Anterior cingulate cortex (tissue), 58 donors: Measurements from ENCODE around the gene GOT2.
"Not testable (repeated sequence)": the region's sequence is repeated elsewhere in the genome, so short reads cannot be mapped to it uniquely, and the experiment has no call there.

Experiments
- DNase-seq, 58 donors: peaks; one replicate each; lab custom pipeline; 2025; lab: John Stamatoyannopoulos, UW

The GOT2 gene

GRCh38 chr16:58727028-58727781, 6.9 kb downstream of the GOT2 start:
- DNase-seq = no peak

- DNase-seq = no peak
Observed at GRCh38 chr16:58723109-58723508, 11.0 kb downstream of the GOT2 start.

GRCh38 chr16:58717994-58718393, 16.1 kb downstream of the GOT2 start:
- DNase-seq = no peak

- no peak for DNase-seq
Observed at GRCh38 chr16:58716468-58716867, 17.6 kb downstream of the GOT2 start.

DNA sequence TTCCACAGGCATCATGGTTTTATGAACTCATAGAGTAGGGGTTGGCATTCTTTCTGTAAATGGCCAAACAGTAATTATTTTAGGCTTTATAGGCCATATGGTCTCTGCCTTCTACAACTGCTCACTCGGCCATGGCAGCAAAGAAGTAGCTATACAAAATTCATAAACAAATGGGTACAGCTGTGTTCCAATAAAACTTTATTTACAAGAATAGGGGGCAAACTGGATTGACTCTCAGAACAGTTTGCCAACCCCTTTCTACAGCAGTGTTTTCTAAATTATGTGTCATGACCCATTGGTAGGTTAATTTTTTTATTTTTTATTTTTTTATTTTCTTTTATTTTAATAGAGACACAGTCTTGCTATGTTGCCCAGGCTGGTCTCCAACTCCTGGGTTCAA, 20.4 kb downstream of the GOT2 start:
- no peak for DNase-seq

- no peak for DNase-seq
Observed at GRCh38 chr16:58709333-58709732, 24.8 kb downstream of the GOT2 start.

DNA sequence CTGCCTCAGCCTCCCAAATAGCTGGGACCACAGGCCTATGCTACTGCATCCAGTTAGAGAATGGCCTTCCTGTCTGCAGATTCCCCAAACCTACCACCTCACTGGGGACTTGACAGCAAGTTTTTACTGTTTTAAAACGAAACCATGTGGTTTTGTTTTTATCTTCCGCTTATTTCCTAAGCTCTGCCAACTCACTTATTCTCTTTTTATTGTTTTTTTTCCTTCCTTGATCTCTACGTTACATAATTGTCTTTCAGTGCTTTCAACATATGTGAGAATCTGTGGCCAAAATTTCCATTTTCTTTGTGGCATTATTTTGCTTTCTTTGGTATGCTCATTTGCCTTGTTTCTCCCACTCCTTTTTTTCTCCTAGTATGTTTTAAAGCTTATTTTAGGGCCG, 35.0 kb downstream of the GOT2 start:
- no peak for DNase-seq

DNA sequence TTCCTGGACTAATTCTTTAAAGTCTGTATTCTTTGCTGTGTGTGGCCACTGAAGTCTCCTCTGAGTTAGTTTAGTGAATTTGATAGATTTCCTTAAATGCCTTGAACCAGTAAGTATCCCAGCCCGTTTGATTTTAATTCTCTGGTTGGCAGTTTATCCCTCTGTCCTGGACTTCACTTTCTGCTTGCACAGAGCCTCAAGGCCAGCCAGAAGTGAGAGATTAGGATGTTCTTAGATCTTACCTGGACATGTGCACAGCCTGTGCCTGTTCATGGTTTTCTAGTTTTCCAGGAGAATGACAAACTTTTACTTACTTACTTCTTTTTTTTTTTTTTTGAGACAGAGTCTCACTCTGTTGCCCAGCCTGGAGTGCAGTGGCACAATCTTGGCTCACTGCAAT, 38.7 kb downstream of the GOT2 start:
- no peak for DNase-seq

DNA sequence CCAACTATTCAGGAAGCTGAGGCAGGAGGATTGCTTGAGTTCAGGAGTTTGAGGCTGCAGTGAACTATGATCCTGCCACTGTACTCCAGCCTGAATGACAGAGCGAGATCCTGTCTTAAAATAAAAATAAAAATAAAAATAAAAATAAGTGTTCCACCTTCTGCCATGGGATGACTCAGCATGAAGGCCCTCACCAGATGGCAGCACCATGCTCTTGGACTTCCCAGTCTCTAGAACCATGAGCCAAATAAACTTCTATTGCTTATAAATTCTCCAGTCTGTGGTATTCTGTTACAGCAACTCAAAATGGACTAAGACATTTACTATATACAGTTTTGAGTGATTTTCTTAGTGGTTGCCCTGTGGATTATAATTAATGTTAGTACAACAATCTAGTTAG, 41.7 kb downstream of the GOT2 start:
- no peak for DNase-seq

DNA sequence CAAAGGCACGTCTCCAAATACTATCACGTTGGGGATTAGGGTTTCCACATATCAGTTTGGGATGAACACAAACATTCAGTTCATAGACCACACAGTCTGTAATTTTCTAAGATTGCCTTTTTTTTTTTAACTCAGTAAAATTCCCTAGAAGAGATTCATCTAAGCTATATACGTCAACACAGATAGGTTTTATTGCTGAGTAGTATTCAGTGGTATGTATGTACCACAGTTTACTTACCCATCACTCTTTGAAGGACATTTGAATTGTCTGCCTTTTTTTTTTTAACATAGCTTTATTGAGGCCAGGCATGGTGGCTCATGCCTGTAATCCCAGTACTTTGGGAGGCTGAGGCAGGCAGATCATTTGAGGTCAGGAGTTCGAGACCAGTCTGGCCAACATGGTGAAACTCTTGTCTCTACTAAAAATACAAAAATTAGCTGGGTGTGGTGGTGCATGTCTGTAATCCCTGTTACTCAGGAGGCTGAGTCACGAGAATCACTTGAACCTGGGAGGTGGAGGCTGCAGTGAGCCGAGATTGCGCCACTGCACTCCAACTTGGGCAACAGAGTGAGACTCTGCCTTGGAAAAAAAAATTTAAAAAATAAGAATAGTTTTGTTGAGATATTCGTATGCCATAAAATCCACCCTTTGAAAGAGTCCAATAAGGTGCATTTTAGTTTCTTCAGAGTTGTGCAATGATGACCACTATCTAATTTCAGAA, 47.0 kb downstream of the GOT2 start:
- not testable (repeated sequence) for DNase-seq

DNA sequence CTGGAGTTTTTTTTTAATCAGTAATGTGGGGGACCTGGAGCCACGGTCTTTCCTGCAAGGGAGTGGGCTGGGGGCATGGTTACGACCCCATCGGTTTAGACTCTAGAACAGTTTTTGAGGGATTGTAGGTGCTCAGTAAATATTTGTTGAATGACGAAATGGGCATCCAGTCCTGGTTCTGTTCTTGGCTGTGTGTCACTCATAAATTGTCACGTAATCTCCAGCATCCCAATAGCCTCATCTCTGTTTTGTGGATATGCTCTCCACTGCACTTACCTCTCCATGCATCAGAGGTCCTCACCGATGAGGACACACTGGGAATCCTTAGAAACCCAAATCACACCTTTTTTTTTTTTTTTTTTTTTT, 49.0 kb downstream of the GOT2 start:
- DNase-seq = no peak

- DNase-seq = peak in 57 of 58 donors; percentile 44 to 92 (median 82)
Observed at GRCh38 chr16:58684354-58685083, 49.6 kb downstream of the GOT2 start, which contains the start of gene SLC38A7. TSS of gene SLC38A7 (minus strand) at chr16:58684770. CDS start at chr16:58680126, 4,644 bp downstream.

DNA sequence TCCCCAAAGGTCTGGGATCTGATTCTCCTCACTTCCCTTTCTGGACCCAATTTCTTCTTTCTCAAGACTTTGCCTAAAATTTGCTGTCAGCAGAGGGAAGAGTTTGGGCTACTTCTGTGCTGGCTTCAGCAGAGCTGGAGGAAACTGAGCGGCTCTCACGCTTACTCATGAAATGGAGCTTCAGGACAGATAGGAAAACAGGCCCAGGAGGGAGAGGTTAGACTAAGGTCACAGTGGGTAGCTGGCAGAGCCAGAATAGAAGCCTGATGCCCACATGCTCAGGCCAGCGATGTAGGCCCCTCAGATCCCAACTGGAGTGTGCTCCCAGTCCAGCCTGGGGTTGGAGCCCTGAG, 50.1 kb downstream of the GOT2 start:
- DNase-seq = peak in 1 of 58 donors; percentile 25

- DNase-seq = no peak
Observed at GRCh38 chr16:58679763-58680162, 54.4 kb downstream of the GOT2 start.

DNA sequence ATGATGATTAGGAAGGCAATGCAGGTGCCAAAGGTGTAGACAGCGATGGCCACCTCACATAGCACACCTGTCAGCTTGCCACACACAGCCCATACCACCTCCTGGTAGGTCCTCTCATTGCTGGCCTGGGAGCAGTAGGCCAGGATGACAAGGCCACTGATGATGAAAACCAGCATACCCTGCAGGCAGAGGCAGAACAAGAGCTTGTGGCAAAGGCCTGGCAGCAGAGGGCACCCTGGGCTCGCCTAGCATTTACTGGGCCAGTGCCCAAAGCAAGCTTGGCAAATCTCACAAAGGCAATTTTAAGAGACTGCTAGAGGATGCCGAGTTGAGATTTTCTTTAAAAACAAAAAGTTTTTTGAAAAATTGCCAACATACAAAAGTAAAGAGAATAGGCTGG, 55.4 kb downstream of the GOT2 start:
- DNase-seq = peak in 49 of 58 donors; percentile 8 to 80 (median 45)

DNA sequence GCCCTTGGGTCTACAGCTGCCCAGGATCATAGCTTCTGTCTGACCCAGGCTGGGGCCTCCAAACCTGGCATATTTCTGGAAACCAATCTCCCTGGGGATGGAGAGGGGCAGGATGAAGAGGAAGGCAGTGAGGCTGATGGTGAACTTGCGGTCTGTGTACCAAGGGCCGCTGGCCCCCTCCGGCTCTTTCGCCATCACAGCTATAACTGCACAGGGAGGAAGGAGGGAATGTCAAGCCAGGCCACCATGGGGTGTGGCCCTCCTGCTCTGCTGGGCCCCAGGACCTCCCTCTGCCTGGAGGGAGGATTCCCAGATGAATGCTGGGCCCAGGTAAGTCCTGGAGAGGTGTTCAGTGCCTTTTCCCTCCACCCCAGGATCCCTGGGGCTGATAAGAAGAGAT, 55.8 kb downstream of the GOT2 start:
- DNase-seq = no peak

- DNase-seq = no peak
Observed at GRCh38 chr16:58670946-58671583, 63.1 kb downstream of the GOT2 start.

GRCh38 chr16:58670177-58670576, 63.9 kb downstream of the GOT2 start:
- no peak for DNase-seq

DNA sequence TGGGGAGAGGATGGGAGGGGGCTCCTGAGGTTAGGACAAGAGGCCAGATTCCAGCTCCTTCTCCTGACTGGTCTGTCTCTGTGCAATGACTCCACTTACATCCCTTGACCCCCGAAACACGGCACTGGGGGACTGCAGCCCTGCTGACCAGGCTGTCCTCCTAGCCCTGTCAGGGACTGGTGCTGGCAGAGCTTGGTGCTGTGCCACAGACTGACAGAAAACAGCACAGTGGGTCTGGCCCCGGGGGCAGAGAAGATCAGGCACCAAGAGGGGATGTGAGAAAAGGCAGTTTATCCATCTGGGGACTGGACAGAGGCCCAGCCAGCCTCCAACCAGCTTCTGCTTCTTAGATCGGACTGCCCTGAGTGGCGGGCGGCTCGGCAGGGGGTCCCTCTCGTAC, 68.9 kb downstream of the GOT2 start:
- no peak for DNase-seq

GRCh38 chr16:58661199-58661830, 72.8 kb downstream of the GOT2 start:
- peak in 26 of 58 donors; percentile 3 to 80 (median 24) for DNase-seq
